Ishikawa (cell line): ENCODE measurements around the gene ARHGAP22.

Experiments
- RAD21 ChIP-seq: IDR thresholded peaks from 2 replicates; pipeline ENCODE4 v1.6.1; 2012; ENCODE audit warnings: low read depth
- TAF1 ChIP-seq: IDR thresholded peaks from 2 replicates; pipeline ENCODE4 v1.6.1; 2012; ENCODE audit warnings: low read depth, mild to moderate bottlenecking
- TEAD4 ChIP-seq: IDR thresholded peaks from 2 replicates; pipeline ENCODE4 v1.6.1; 2012
- USF1 ChIP-seq: IDR thresholded peaks from 2 replicates; pipeline ENCODE4 v1.6.1; 2012
- TF ChIP-seq, protein P1 (sequence below): IDR thresholded peaks from 2 replicates; pipeline ENCODE4 v1.6.1; 2012
- TF ChIP-seq, protein P2 (sequence below): IDR thresholded peaks from 2 replicates; pipeline ENCODE4 v1.6.1; 2012; ENCODE audit warnings: low read depth, mild to moderate bottlenecking

- TF ChIP-seq TAF1: no peak
- TF ChIP-seq, protein P1, sequence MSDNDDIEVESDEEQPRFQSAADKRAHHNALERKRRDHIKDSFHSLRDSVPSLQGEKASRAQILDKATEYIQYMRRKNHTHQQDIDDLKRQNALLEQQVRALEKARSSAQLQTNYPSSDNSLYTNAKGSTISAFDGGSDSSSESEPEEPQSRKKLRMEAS: no peak
- TF ChIP-seq RAD21: no peak
- no peak for TF ChIP-seq TEAD4
- TF ChIP-seq, protein P2, sequence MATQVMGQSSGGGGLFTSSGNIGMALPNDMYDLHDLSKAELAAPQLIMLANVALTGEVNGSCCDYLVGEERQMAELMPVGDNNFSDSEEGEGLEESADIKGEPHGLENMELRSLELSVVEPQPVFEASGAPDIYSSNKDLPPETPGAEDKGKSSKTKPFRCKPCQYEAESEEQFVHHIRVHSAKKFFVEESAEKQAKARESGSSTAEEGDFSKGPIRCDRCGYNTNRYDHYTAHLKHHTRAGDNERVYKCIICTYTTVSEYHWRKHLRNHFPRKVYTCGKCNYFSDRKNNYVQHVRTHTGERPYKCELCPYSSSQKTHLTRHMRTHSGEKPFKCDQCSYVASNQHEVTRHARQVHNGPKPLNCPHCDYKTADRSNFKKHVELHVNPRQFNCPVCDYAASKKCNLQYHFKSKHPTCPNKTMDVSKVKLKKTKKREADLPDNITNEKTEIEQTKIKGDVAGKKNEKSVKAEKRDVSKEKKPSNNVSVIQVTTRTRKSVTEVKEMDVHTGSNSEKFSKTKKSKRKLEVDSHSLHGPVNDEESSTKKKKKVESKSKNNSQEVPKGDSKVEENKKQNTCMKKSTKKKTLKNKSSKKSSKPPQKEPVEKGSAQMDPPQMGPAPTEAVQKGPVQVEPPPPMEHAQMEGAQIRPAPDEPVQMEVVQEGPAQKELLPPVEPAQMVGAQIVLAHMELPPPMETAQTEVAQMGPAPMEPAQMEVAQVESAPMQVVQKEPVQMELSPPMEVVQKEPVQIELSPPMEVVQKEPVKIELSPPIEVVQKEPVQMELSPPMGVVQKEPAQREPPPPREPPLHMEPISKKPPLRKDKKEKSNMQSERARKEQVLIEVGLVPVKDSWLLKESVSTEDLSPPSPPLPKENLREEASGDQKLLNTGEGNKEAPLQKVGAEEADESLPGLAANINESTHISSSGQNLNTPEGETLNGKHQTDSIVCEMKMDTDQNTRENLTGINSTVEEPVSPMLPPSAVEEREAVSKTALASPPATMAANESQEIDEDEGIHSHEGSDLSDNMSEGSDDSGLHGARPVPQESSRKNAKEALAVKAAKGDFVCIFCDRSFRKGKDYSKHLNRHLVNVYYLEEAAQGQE: no peak
- TF ChIP-seq USF1: no peak
Observed at GRCh38 chr10:48514916-48515315, 90.0 kb downstream of the ARHGAP22 start.
